ENCODE results near the gene OBP2A. TPM values are rescaled to one million over a fixed set of nuclear protein-coding genes. Genes with fewer than 3 reads are reported as not detected.

Gene OBP2A
- total and polyA plus RNA-seq, 2 donors (not counting 1 experiment from before 2014, with no cell fraction given) = not detected

DNA sequence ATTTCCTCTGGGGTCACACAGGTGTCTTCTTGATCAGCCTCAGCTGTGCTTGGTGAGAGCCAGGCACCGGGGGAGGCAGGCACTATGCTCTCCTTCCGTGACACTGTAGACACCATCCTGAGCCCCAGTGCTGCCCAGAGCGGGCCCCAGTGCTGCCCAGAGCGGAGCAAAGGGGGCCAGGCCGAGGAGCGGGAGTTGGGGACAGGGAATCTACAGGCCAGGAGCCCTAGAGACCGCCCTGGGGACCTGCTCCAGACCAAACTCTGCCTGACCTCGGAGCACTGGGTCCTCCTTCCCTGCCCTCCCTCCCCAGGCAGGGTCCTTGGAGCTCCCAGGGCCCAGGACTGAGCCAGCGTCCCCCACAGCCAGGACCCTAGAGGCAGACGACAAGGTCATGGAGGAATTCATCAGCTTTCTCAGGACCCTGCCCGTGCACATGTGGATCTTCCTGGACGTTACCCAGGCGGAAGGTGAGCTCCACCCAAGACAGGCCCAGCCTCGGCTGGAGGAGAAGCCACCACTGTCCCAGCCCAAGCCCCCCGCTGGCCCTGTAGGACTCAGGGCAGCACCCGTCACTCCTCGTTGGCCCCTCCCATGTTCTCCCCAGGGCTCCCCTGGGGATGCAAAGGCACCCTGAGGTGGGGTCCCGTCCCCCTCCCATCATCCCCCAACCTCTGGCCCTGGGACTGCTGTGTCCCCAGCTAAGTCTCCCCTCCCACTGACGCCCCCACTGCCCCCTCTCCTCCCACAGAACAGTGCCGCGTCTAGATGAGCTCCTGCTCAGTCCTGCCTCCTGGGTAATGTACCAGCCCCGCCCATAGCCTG is 45.8 kb downstream of the OBP2A start:
- Histone ChIP-seq H3K36me3 (replicated peaks in 1 of 2; ENCODE audit: control extremely low read depth in 1 of 2, control insufficient read depth in 1 of 2, extremely low read depth in 1 of 2, insufficient read depth in 2 of 2, low read length in 1 of 2) (no peaks in the 10 kb centered on the region), H3K27ac (ENCODE audit: low read length in 2 of 2) (no peak overlapping the region), H3K9me3 (ENCODE audit: control extremely low read depth in 1 of 3, control insufficient read depth in 2 of 3, insufficient read depth in 1 of 3, low read length in 2 of 3) (no peaks in the 10 kb centered on the region), H3K9ac (ENCODE audit: low read length) (no peak overlapping the region), H3K79me2 (ENCODE audit: control insufficient read depth, insufficient read depth, low read length) (no peaks in the 10 kb centered on the region), H3K4me1 (ENCODE audit: control insufficient read depth in 2 of 2, insufficient read depth in 2 of 2, low read length in 2 of 2) (no peaks in the 10 kb centered on the region), H3K4me3 (ENCODE audit: control extremely low read depth in 1 of 5, extremely low read depth in 1 of 5, insufficient read depth in 1 of 5, low read depth in 2 of 5, low read length in 4 of 5) (no peak overlapping the region), H4K20me1 (ENCODE audit: control insufficient read depth, insufficient read depth, low read length, poor library complexity, severe bottlenecking) (no peaks in the 10 kb centered on the region), H2AFZ (ENCODE audit: insufficient read depth, low read depth, low read length, poor library complexity, severe bottlenecking) (no peak overlapping the region), H3K4me2 (replicated peaks; ENCODE audit: low read depth, low read length, poor library complexity, severe bottlenecking) (no peak overlapping the region), H3K27me3 (replicated peaks in 1 of 4; ENCODE audit: control extremely low read depth in 1 of 4, control insufficient read depth in 3 of 4, insufficient read depth in 4 of 4, low read length in 3 of 4) (peaks cover 0 to 6% (median 0%) of the 10 kb centered on the region in 4 experiments)
- ChIA-PET POLR2A (no interaction called here), CTCF (no interaction called here)
- intact Hi-C loops (cut with micrococcal nuclease) = no loop called here
- no peaks in the 10 kb centered on the region for H3K9me3 Mint-ChIP-seq (ENCODE audit: insufficient read depth)
- H3K4me3 Mint-ChIP-seq = no peak overlapping the region
- no peaks in the 10 kb centered on the region for H3K4me1 Mint-ChIP-seq
- no peak for TF ChIP-seq EZH2 (IDR thresholded peaks at IDR 0.05; ENCODE audit: borderline replicate concordance, insufficient read depth, low read depth, low read length, poor library complexity, severe bottlenecking)
- no peak for TF ChIP-seq CTCF (IDR thresholded peaks at IDR 0.05)
- no peak overlapping the region for H3K27ac Mint-ChIP-seq
- WGBS (ENCODE audit: insufficient coverage) = 84% methylated on average over 22 of the region's 22 CpGs
- H3K27me3 Mint-ChIP-seq = peaks cover 18% of the 10 kb centered on the region
- no peak for ATAC-seq (ENCODE audit: low read depth)
- DNase-seq = no peak

GRCh38 chr9:135592331-135592590 is 46.3 kb downstream of the OBP2A start:
- WGBS (ENCODE audit: insufficient coverage) = 88% methylated on average over 2 of the region's 5 CpGs
- no peak overlapping the region for H3K4me3 Mint-ChIP-seq
- intact Hi-C loops (cut with micrococcal nuclease) = no loop called here

More at GRCh38 chr9:135592331-135592590, 46.3 kb downstream of the OBP2A start:
- CTCF ChIA-PET = no interaction called here
- no peak overlapping the region for H3K27ac ChIP-seq (ENCODE audit: low read length in 2 of 2)
- no peak overlapping the region for H3K4me2 ChIP-seq (replicated peaks; ENCODE audit: low read depth, low read length, poor library complexity, severe bottlenecking)
- no peak overlapping the region for H3K4me3 ChIP-seq (ENCODE audit: control extremely low read depth in 1 of 5, extremely low read depth in 1 of 5, insufficient read depth in 1 of 5, low read depth in 2 of 5, low read length in 4 of 5)
- Mint-ChIP-seq H3K4me1 (no peaks in the 10 kb centered on the region), H3K27me3 (peaks cover 22% of the 10 kb centered on the region), H3K27ac (no peak overlapping the region), H3K9me3 (ENCODE audit: insufficient read depth) (no peaks in the 10 kb centered on the region)
- H4K20me1 ChIP-seq (ENCODE audit: control insufficient read depth, insufficient read depth, low read length, poor library complexity, severe bottlenecking) = no peaks in the 10 kb centered on the region
- no peaks in the 10 kb centered on the region for H3K9me3 ChIP-seq (ENCODE audit: control extremely low read depth in 1 of 3, control insufficient read depth in 2 of 3, insufficient read depth in 1 of 3, low read length in 2 of 3)
- no peaks in the 10 kb centered on the region for H3K79me2 ChIP-seq (ENCODE audit: control insufficient read depth, insufficient read depth, low read length)
- no peak for TF ChIP-seq CTCF (IDR thresholded peaks at IDR 0.05)
- no peak overlapping the region for H2AFZ ChIP-seq (ENCODE audit: insufficient read depth, low read depth, low read length, poor library complexity, severe bottlenecking)
- ATAC-seq (ENCODE audit: low read depth) (no peak), DNase-seq (no peak)
- POLR2A ChIA-PET = no interaction called here
- H3K9ac ChIP-seq (ENCODE audit: low read length) = no peak overlapping the region
- H3K27me3 ChIP-seq (replicated peaks in 1 of 4; ENCODE audit: control extremely low read depth in 1 of 4, control insufficient read depth in 3 of 4, insufficient read depth in 4 of 4, low read length in 3 of 4) = peaks cover 0 to 8% (median 0%) of the 10 kb centered on the region in 4 experiments
- H3K36me3 ChIP-seq (replicated peaks in 1 of 2; ENCODE audit: control extremely low read depth in 1 of 2, control insufficient read depth in 1 of 2, extremely low read depth in 1 of 2, insufficient read depth in 2 of 2, low read length in 1 of 2) = no peaks in the 10 kb centered on the region
- H3K4me1 ChIP-seq (ENCODE audit: control insufficient read depth in 2 of 2, insufficient read depth in 2 of 2, low read length in 2 of 2) = no peaks in the 10 kb centered on the region
